ENCODE data around the gene STK32B. TPM values are rescaled to one million over a fixed set of nuclear protein-coding genes. Genes with fewer than 3 reads are reported as not detected.
"Not testable (repeated sequence)": the region's sequence is repeated elsewhere in the genome, so short reads cannot be mapped to it uniquely, and the experiment has no call there.

Gene STK32B
- total RNA-seq, 1 experiment from 2014 or later: 15.1 TPM

DNA sequence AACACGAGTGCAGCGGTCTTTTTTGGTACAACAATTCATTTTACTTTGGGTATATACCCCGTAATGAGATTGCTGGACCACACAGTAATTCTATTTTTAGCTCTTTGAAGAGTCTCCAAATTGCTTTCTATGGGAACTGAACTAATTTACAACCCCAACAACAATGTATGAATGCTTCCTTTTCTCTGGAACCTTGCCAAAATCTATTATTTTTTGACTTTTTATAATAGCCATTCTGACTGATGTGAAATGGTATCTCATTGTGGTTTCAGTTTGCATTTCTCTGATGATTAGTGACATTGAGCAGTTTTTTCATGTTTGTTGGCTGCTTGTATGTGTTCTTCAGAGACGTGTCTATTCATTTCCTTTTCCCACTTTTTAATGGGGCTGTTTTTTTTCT lies 240.8 kb downstream of the STK32B start:
- DNase-seq (ENCODE audit: low spot score): peak; percentile 7
- H3K4me3 ChIP-seq (ENCODE audit: low read depth, low read length, poor library complexity, severe bottlenecking): no peak overlapping the region
- no peak overlapping the region for H3K27ac ChIP-seq (ENCODE audit: low read depth, low read length, poor library complexity, severe bottlenecking)
- ChIA-PET POLR2A (ENCODE audit: low non-redundant PET) (no interaction called here), CTCF (no interaction called here)
- no peaks in the 10 kb centered on the region for H3K9me3 ChIP-seq (ENCODE audit: low read depth, low read length, poor library complexity, severe bottlenecking)
- no peaks in the 10 kb centered on the region for H3K27me3 ChIP-seq (replicated peaks; ENCODE audit: insufficient read depth, low read depth, low read length, poor library complexity)
- BruUV-seq (replicated peaks): no TSS peak
- no peak for TF ChIP-seq CTCF (conservative IDR thresholded peaks at IDR 0.05; ENCODE audit: low read depth, low read length)
- no peak for TF ChIP-seq EZH2 (IDR thresholded peaks at IDR 0.05; ENCODE audit: borderline replicate concordance, low read depth, low read length, poor library complexity, severe bottlenecking)
- intact Hi-C loops (cut with micrococcal nuclease; ENCODE audit: unreplicated experiment): no loop called here
- H3K36me3 ChIP-seq (ENCODE audit: insufficient read depth, low read length, poor library complexity, severe bottlenecking): no peaks in the 10 kb centered on the region
- H3K4me1 ChIP-seq (ENCODE audit: insufficient read depth, low read length, poor library complexity, severe bottlenecking): peaks cover 9% of the 10 kb centered on the region

DNA sequence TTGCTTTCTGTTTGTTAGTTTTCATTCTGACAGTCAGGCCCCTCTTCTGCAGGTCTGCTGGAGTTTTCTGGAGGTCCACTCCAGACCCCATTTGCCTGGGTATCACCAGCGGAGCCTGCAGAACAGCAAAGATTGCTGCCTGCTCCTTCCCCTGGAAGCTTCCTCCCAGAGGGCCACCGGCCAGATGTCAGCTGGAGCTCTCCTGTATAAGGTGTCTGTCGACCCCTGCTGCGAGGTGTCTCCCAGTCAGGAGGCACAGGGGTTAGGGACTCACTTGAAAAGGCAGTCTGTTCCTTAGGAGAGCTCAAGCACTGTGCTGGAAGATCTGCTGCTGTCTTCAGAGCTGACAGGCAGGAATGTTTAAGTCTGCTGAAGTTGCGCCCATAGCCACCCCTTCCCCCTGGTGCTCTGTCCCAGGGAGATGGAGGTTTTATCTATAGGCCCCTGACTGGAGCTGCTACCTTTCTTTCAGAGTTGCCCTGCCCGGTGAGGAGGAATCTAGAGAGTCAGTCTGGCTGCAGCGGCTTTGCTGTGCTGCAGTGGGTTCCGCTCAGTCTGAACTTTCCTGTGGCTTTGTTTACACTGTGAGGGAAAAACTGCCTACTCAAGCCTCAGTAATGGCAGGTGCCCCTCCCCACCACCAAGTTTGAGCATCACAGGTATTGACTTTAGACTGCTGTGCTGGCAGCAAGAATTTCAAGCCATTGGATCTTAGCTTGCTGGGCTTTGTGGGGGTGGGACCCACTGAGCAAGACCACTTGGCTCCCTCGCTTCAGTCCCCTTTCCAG lies 246.9 kb downstream of the STK32B start:
- H3K27me3 ChIP-seq (replicated peaks; ENCODE audit: insufficient read depth, low read depth, low read length, poor library complexity); H3K9me3 ChIP-seq (ENCODE audit: low read depth, low read length, poor library complexity, severe bottlenecking); BruUV-seq (replicated peaks); CTCF ChIA-PET; H3K4me1 ChIP-seq (ENCODE audit: insufficient read depth, low read length, poor library complexity, severe bottlenecking); H3K27ac ChIP-seq (ENCODE audit: low read depth, low read length, poor library complexity, severe bottlenecking); H3K4me3 ChIP-seq (ENCODE audit: low read depth, low read length, poor library complexity, severe bottlenecking); intact Hi-C loops (cut with micrococcal nuclease; ENCODE audit: unreplicated experiment); DNase-seq (ENCODE audit: low spot score); H3K36me3 ChIP-seq (ENCODE audit: insufficient read depth, low read length, poor library complexity, severe bottlenecking): not testable (repeated sequence)
- POLR2A ChIA-PET (ENCODE audit: low non-redundant PET): interaction anchor here (0.7 kb wide), 1 partner anchor 37 kb away, joined by 9 read pairs; no protein-coding TSS in a partner anchor

GRCh38 chr4:5300283-5300682 lies 249.0 kb downstream of the STK32B start:
- no peaks in the 10 kb centered on the region for H3K36me3 ChIP-seq (ENCODE audit: insufficient read depth, low read length, poor library complexity, severe bottlenecking)
- intact Hi-C loops (cut with micrococcal nuclease; ENCODE audit: unreplicated experiment): no loop called here
- H3K27me3 ChIP-seq (replicated peaks; ENCODE audit: insufficient read depth, low read depth, low read length, poor library complexity): no peaks in the 10 kb centered on the region
- no peak overlapping the region for H3K27ac ChIP-seq (ENCODE audit: low read depth, low read length, poor library complexity, severe bottlenecking)
- no peaks in the 10 kb centered on the region for H3K4me1 ChIP-seq (ENCODE audit: insufficient read depth, low read length, poor library complexity, severe bottlenecking)
- H3K9me3 ChIP-seq (ENCODE audit: low read depth, low read length, poor library complexity, severe bottlenecking): no peaks in the 10 kb centered on the region
- ChIA-PET CTCF (no interaction called here), POLR2A (ENCODE audit: low non-redundant PET) (no interaction called here)
- no peak for DNase-seq (ENCODE audit: low spot score)
- no TSS peak for BruUV-seq (replicated peaks)
- no peak overlapping the region for H3K4me3 ChIP-seq (ENCODE audit: low read depth, low read length, poor library complexity, severe bottlenecking)
- no peak for TF ChIP-seq EZH2 (IDR thresholded peaks at IDR 0.05; ENCODE audit: borderline replicate concordance, low read depth, low read length, poor library complexity, severe bottlenecking)
- no peak for TF ChIP-seq CTCF (conservative IDR thresholded peaks at IDR 0.05; ENCODE audit: low read depth, low read length)

GRCh38 chr4:5307928-5308327 lies 256.6 kb downstream of the STK32B start:
- no peak for TF ChIP-seq CTCF (conservative IDR thresholded peaks at IDR 0.05; ENCODE audit: low read depth, low read length)
- TF ChIP-seq EZH2 (IDR thresholded peaks at IDR 0.05; ENCODE audit: borderline replicate concordance, low read depth, low read length, poor library complexity, severe bottlenecking): no peak
- Histone ChIP-seq H3K27ac (ENCODE audit: low read depth, low read length, poor library complexity, severe bottlenecking) (no peak overlapping the region), H3K9me3 (ENCODE audit: low read depth, low read length, poor library complexity, severe bottlenecking) (no peaks in the 10 kb centered on the region), H3K36me3 (ENCODE audit: insufficient read depth, low read length, poor library complexity, severe bottlenecking) (no peaks in the 10 kb centered on the region), H3K4me1 (ENCODE audit: insufficient read depth, low read length, poor library complexity, severe bottlenecking) (no peaks in the 10 kb centered on the region), H3K27me3 (replicated peaks; ENCODE audit: insufficient read depth, low read depth, low read length, poor library complexity) (no peaks in the 10 kb centered on the region), H3K4me3 (ENCODE audit: low read depth, low read length, poor library complexity, severe bottlenecking) (no peak overlapping the region)
- no peak for DNase-seq (ENCODE audit: low spot score)
- CTCF ChIA-PET: no interaction called here
- POLR2A ChIA-PET (ENCODE audit: low non-redundant PET): no interaction called here
- no TSS peak for BruUV-seq (replicated peaks)
- intact Hi-C loops (cut with micrococcal nuclease; ENCODE audit: unreplicated experiment): no loop called here

Measured in A673 (cell line).